ENCODE results near the gene DDX42.
"Not testable (repeated sequence)": the region's sequence is repeated elsewhere in the genome, so short reads cannot be mapped to it uniquely, and the experiment has no call there.

The DDX42 gene

DNA sequence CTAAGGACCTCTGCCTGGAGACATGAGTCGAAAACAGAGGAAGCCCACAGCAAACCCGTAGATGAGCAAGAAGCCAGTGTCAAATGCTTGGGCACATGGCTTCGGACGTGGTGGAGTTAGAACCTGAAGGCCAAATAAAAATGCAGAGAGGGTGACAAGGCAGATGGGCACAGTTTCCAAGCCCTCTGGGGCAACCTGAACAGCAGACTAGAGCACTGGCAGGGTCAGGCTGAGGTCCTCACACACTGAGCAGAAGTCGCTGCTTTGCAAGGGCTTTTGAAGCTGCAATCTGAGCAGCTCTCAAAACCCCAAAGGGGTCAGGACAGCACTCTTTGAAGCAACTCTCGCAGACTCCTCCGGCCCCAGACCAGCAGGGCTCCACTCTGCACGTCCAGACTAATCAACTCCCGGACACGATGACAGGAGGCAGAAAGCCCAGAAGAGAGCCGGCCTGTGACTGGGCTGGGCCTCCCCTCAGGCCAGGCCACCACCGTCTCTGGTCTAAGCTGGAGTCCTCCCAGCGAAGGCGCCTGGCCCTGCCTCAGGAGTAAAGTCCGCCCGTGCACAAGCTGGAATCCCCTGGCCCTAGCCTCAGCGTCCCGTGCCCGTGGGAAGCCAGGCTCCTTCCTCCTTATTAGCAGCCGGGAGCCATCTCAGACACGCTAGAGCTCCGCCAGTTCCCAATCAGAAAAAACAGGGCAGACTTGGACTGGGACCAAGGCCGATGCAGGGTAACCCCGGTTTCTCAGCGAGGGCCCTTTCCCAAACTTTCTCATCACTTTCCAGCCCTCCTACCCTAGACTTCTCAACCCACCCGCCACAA, 67.6 kb downstream of the DDX42 start:
- peak; percentile 44 for DNase-seq

DNA sequence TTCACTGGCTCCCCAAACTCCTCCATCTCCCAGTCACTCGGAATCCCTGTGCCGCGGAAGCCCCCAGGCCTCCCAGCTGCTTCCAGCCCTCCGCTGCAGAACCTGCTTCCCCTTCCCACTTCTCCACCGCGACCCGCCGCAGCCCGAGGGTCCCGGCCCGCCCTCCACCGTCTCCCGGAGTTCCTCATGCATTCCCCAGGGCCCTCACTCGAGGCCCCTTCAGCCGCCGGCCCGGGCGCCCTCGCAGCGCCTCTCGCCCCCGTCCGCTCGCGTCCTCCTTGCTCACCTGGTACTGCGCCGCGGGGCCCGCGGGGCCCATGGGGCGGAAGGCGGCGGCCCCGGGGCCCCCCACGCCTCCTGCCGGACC, 68.2 kb downstream of the DDX42 start:
- no peak for DNase-seq

DNA sequence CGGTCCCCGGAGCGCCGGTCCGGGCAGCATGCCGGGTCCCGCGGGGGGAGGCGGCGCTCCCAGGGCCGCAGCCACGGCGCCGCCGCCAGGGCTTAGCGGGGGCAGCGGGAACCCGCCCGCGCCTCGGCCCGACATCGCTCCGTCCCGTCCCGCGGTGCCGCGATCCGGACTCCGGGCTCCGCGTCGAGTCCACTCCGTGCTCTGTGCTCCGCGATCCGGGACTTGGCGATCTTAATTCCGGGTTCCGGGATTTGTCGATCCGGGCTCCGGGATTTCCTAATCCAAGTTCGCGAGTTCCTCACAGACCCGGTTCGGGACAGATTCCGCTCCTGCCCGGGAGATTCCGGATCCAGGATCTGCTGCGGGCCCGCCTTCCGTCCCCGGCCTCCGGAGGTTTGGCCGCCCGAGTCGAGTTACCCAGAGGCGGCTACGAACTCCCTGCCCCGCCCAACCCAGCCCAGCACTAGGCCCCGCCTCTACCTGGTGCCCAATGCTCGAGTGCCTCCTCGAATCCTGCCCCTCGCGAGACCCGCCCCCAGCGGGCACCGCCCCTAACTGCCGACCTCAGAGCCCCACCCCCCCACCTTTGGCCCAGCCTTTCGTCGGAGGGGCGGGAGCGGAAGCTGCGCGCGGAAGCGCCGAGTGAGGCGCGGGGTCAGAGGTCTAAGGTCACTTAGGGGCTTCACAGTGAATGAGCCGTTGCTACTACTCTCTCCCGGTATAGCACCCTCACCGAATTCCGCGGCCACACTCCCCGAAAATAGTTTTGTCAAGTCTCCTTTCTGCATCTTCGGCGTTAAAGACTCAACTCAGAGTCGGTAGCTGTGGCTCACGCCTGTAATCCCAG, 68.8 kb downstream of the DDX42 start, which contains the start of gene SMARCD2:
Gene SMARCD2 (minus strand): TSS at position 146 of the 847 bp plus-strand sequence. CDS start 11 bp downstream, at position 135.
- DNase-seq: peak; percentile 99

DNA sequence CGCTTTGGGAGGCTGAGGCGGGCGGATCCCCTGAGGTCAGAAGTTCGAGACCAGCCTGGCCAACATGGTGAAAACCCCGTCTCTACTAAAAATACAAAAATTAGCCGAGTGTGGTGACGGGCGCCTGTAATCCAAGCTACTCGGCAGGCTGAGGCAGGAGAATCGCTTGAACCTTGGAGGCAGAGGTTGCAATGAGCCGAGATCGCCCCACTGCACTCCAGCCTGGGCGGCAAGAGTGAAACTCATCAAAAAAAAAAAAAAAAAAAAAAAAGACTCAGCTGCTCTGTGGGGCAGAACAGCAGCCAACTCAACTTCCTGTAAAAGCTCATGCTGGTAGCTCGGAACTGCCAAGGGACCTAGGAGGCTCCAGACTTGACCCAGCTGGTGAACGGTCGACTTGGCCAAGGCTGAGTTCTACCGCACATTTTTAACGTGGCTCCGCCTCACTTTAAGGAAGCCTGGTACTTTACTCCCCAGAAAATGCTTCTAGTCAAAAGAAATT, 69.5 kb downstream of the DDX42 start:
- DNase-seq: peak; percentile 76

DNA sequence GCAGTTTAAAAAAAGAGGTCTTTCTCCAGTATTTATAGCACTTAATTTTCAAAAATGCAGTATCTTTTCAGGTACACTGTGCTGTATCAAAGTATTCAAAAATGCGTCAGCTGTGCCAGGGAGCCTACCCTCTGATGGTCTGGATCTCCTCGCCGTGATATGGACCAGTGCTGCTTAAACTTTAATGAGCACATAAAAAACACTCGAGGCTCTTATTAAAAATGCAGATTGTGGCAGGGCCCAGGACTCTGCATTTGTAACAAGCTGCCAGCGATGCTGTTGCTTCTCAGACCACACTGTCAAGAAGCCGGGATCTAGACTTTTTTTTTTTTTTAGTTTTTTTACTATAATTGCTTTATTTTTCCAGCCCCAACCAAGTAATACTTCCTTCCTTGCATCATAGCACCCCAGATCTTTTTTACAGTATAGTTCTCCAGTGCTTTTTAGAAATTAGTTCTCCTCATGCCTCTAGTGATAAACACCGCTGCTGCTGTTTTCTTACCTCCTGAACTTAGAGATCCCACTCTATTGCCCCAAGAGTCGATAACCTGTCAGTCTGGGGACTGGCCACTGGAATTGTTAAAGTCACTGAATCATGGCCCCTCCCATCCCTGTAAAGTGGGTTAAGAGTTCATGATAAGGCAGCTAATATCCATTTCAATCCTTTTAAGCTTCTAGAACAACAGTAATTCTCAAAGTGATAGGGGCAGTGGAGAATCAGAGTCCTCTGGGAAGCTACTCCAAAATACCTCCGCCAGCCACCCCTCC, 70.1 kb downstream of the DDX42 start:
- DNase-seq: peak; percentile 24

DNA sequence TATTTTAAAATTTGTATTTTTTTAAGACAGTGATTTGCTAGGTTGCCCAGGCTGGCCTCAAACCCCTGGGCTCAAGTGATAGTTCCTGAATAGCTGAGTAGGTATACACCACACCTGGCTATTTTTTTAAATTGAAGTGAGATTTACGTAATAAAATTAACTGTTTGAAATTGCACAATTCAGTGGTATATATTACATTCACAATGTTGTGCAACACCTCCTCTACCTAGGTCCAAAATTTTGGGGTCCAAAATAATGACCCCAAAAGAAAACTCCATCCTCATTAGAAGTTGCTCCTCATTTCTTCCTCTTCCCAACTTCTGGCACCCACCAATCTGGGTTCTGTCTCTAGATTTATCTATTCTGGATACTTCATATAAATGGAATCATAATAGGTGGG, 71.5 kb downstream of the DDX42 start:
- no peak for DNase-seq

DNA sequence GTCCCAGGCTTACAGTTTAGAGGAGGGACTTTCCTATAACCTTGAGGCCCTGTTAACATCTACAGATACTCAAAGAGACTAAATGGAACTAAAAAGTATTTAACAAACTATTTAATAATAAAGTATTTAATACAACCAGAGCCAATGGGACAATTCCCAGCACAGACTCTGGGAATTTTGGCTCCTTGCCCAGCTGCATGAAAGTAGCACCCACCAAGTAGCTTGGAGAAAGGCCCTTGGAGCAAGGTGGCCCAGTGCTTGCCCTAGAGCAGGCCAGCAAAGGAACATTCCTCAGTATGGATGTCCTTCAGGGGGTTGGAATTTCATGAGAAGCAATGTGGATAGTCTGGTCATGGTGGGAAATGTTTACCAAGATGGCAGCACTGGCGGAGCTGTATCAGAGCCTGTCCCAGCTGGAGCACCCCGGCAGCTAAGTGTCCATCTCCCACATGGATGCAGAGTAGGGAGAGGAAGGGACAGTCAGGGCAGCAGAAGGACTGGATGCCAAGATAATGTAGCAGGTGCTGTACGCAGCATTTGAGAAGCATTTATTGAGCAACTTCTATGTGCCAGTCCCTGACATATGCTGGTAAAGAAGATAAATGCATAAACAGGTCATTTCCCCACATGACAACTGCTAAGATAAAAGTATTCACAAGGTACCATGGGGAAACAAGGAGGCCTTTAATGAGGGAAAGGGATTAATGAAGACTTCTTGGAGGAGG, 73.7 kb downstream of the DDX42 start:
- DNase-seq: no peak

DNA sequence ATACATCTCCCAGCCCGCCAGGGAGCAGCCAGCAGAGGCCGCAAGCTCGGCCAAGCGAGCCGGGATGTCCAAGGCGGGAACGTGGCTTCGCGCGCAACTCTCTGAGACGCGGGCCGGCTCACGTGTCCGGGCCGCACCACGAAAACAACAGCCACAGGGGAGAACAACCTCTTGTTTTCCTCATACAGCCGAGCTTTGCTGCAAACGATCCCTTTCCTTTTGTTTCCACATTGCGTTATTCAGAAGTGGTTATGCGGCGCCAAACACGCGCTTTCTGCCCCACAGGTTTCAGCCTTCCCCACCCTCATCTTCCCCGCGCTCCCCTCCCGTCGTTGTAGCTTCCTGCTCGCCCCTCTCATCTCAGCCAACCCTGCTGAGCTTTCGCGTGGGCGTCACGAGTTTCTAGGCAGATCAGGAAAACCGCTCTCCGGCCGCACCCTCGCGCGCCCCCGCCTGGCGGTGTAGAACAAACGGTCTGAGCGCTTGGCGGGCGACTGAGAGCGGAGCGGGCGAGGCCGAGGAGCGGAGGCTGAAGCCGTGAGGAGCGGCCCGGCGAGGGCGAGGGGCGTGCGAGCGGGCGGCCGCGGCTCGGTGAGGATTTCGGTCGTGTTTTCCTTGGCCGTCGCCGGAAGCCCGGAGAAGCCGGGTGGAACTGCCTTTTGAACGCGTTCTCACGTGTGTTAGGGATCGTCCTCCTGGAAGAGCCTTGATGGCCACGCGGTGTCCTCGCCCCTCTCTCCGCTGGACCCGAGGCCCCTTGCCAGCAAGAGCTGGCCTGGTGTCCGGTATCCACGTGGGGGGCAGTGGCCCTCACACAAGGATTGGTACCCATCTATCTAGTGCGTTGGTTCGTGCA, 75.1 kb downstream of the DDX42 start:
- peak; percentile 89 for DNase-seq

DNA sequence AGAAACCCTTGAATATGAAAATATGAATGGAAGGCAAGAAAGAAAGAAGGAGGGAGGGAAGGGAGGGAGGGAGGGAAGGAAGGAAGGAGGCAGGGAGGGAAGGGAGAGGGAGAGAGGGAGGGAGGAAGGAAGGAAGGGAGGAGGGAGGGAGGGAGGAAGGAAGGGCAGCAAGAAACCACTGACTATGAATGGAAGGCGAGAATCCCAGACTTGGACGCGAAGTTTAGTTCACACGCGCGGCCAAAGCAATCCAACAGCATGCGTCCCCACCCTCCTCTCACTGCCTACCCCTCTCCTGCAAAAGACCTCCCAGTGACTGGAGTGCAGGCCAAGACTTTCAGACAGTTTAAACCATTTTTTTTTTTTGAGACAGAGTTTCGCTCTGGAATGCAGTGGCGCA, 76.4 kb downstream of the DDX42 start:
- DNase-seq: no peak

DNA sequence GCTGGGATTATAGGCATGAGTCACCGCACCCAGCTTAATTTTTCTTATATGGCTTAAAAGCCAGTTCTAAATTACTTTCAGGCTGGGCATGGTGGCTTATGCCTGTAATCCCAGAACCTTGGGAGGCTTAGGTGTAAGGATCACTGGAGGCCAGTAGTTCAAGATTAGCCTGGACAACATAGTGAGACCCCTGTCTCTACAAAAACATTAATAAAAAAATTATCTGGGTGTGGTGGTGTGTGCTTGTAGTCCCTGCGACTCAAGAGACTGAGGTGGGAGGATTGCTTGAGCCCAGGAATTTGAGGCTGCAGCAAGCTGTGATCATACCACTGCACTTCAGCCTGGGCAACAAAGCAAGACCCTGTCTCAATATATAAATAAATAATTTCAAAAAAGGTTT, 79.3 kb downstream of the DDX42 start:
- DNase-seq: no peak

DNA sequence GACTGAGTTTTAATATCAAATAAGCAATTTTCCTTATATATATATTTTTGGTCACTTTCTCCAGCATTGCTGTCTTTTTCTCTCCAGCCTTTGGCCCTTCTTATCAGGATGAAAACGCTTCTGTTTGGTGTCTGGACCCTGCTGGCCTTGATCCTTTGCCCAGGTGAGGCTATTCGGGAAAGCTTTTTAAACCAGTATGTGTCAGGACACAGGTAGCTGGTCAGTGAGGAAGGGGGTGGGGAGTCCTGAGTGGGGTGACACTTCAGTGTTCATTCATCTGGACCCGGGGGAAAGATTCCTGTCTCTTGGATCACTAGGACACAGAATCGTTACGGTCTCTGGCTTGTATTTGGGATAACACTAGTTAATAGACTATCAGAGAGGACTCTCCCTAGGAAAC, 80.7 kb downstream of the DDX42 start:
- DNase-seq: no peak

DNA sequence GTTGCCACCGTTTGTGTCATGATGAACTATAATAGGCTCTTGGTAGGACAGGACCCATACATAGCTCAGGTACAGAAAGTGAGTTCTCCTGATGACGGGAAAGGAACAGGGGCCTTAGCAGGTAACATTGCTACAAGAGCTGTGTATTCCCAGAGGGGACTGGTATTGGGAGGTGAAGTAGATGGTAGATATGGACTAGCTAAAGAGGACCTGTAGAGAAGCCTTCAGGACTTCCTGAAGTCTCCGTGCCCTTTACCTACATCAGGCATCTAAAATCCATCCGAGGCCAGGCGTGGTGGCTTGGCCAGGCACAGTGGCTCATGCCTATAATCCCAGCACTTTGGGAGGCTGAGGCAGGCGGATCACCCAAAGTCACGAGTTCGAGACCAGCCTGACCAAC, 81.2 kb downstream of the DDX42 start:
- DNase-seq: no peak

DNA sequence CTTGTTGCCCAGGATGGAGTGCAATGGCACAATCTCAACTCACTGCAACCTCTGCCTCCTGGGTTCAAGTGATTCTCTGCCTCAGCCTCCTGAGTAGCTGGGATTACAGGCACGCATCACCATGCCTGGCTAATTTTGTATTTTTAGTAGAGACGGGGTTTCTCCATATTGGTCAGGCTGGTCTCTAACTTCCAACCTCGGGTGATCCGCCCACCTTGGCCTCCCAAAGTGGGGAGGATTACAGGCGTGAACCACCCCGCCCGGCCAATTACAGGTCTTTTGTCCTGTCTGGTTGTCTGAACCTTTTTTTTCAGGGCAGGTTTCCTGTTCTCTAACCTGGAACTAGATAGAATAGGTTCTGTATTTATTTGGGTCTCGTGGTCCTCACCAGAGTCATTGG, 82.5 kb downstream of the DDX42 start:
- not testable (repeated sequence) for DNase-seq

DNA sequence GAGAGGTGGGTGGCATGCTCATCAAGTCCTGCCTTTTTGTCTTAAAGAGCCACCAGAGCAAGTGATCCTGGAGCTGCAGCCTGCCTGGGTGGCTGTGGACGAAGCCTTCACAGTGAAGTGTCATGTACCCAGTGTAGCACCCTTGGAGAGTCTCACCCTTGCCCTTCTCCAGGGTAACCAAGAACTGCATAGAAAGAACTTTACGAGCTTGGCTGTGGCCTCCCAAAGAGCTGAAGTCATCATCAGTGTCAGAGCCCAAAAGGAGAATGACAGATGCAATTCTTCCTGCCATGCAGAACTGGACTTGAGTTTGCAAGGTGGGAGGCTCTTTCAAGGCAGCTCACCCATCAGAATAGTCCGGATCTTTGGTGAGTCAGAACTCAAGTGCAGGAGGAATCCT, 85.3 kb downstream of the DDX42 start:
- no peak for DNase-seq

DNA sequence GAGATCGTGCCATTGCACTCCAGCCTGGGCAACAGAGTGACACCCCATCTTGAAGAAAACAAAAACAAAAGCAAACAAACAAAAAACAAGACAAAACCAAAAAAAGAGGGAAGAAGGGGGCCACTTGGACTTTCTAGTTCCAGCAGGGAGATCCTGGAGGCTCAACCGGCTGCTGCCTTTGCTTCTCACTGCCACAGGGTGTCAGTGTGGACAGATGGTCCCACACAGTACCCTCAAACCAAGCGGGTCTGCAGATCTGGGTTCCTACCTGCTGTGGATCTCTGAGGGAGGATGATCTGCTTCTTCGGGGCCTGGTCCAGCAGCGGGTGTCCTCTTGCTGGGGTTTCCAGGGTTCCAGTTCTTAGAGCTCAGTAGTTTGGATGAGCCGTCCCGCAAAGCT, 92.7 kb downstream of the DDX42 start:
- DNase-seq: not testable (repeated sequence)

Data from OCI-M1 (cell line).